HL-60 (cell line): Measurements from ENCODE around the gene ZFP36L1.

Experiments used
- GABPA ChIP-seq: IDR thresholded peaks from 2 replicates; pipeline ENCODE4 v1.6.1; 2012; ENCODE audit warnings: low read depth
- POLR2AphosphoS5 ChIP-seq: IDR thresholded peaks from 2 replicates; pipeline ENCODE4 v1.6.1; 2012; ENCODE audit warnings: low read depth
- REST ChIP-seq: IDR thresholded peaks from 2 replicates; pipeline ENCODE4 v1.6.1; 2012; ENCODE audit warnings: low read depth; ENCODE audit not compliant: insufficient replicate concordance
- SPI1 ChIP-seq: IDR thresholded peaks from 2 replicates; pipeline ENCODE4 v1.6.1; 2012; ENCODE audit warnings: low read depth, mild to moderate bottlenecking, borderline replicate concordance
- TF ChIP-seq, protein P1 (sequence below): IDR thresholded peaks from one replicate; pipeline ENCODE4 v1.5.1; 2011; ENCODE audit warnings: low read length, control low read depth, inconsistent platforms; ENCODE audit not compliant: insufficient read depth

DNA sequence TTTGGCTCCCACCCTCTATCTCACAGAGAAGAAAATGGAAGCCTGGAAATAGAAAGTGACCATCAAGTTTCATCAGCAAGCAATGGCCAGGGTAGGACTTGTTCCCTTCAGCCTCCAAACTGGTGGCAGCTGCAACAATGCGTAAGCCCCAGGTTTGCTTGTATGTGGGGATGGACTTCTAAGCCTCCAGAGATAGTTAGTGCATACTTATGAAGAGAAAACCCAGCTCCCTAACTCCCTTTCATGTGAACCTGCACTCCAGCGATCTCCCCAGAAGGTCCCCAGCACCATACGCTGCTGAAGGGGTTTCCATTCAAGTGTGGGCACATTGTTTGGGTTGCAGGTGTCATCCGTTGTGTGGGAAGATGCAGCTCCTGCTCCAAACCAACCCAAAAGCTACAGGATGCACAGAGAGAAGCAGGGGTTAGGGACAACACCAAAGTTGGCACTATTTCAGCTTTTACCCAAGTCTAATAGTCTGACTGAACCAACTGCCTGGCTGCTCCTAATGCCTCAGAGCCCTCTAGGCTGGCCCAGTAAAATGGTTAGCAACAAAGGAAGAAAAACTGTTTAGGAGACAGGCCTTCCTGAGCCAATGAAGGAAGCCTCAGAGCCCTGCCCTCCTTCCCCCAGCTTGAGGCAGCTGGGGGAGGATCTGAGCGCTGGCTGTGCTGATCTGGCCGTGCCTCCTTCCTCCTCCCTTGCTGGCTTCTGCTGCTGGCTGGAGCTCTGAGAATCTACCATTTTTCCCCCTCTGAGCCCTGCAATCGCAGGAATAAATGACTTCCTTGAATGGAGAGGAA lies 12.3 kb downstream of the ZFP36L1 start:
- TF ChIP-seq, protein P1, sequence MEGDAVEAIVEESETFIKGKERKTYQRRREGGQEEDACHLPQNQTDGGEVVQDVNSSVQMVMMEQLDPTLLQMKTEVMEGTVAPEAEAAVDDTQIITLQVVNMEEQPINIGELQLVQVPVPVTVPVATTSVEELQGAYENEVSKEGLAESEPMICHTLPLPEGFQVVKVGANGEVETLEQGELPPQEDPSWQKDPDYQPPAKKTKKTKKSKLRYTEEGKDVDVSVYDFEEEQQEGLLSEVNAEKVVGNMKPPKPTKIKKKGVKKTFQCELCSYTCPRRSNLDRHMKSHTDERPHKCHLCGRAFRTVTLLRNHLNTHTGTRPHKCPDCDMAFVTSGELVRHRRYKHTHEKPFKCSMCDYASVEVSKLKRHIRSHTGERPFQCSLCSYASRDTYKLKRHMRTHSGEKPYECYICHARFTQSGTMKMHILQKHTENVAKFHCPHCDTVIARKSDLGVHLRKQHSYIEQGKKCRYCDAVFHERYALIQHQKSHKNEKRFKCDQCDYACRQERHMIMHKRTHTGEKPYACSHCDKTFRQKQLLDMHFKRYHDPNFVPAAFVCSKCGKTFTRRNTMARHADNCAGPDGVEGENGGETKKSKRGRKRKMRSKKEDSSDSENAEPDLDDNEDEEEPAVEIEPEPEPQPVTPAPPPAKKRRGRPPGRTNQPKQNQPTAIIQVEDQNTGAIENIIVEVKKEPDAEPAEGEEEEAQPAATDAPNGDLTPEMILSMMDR: no peak
- TF ChIP-seq POLR2AphosphoS5: no peak
- TF ChIP-seq REST: no peak
- no peak for TF ChIP-seq SPI1
- TF ChIP-seq GABPA: no peak
